ENCODE data around the gene SLC49A4.

DNA sequence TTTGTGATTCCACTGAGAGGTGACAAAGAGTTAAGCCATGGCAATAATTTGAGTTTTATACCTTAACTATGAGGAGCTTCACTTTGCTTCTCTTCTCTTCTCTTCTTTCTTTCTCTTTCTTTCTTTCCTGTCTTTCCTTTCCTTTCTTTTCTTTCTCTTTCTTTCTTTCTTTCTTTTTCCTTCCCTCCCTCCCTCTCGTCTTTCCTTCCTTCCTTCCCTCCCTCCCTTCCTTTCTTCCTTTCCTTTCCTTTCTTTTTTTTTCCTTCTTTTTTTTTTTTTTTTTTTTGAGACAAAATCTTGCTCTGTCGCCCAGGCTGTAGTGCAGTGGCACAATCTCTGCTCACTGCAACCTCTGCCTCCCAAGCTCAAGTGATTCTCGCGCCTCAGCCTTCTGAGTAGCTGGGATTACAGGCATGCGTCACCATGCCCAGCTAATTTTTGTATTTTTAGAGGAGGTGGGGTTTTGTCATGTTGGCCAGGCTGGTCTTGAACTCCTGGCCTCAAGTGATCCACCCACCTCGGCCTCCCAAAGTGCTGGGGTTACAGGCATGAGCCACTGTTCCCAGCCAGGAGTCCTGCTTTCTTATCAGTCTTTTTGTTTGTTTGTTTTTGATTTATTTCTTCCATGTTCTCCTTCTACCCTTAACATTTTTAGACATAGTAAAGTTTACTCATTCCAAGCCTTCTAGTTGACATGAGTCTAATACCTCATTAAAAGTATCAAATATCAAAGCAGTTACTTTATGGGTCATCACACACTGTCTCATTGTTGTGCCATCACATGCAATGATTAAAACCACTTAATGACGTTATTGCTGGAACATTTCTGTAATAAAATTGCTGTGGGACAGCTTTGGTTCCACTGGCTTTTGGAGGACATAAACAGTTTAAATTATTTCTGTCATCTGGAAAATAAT is 29.9 kb downstream of the SLC49A4 start:
- TF ChIP-seq, protein P1, sequence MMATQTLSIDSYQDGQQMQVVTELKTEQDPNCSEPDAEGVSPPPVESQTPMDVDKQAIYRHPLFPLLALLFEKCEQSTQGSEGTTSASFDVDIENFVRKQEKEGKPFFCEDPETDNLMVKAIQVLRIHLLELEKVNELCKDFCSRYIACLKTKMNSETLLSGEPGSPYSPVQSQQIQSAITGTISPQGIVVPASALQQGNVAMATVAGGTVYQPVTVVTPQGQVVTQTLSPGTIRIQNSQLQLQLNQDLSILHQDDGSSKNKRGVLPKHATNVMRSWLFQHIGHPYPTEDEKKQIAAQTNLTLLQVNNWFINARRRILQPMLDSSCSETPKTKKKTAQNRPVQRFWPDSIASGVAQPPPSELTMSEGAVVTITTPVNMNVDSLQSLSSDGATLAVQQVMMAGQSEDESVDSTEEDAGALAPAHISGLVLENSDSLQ (IDR thresholded peaks at IDR 0.05), result peak; percentile 41; the same call in 1 of the 2 replicates
- TF ChIP-seq SP1 (IDR thresholded peaks at IDR 0.05), result no peak

Data from HEK293T (cell line).